IPS-18a (cell line): ENCODE measurements around the gene OR8B8.

ENCODE experiments used
- H3K27ac ChIP-seq: one replicate; pipeline ENCODE4 v1.5.1; 2013; ENCODE audit warnings: low read length
- H3K27me3 ChIP-seq: one replicate; pipeline ENCODE4 v1.6.1; 2013; ENCODE audit warnings: mild to moderate bottlenecking, low read length; ENCODE audit not compliant: control insufficient read depth, insufficient read depth
- H3K36me3 ChIP-seq: one replicate; pipeline ENCODE4 v1.6.1; 2013; ENCODE audit warnings: low read depth, low read length; ENCODE audit not compliant: control insufficient read depth
- H3K4me1 ChIP-seq: one replicate; pipeline ENCODE4 v1.6.1; 2013; ENCODE audit warnings: low read depth, low read length; ENCODE audit not compliant: control insufficient read depth
- H3K4me3 ChIP-seq: one replicate; pipeline ENCODE4 v1.5.1; 2013; ENCODE audit warnings: low read length
- H3K9ac ChIP-seq: one replicate; pipeline ENCODE4 v1.6.1; 2013; ENCODE audit warnings: mild to moderate bottlenecking, low read length, moderate library complexity
- H3K9me3 ChIP-seq: one replicate; pipeline ENCODE4 v1.6.1; 2013; ENCODE audit warnings: low read depth, low read length; ENCODE audit not compliant: control insufficient read depth

Gene OR8B8, protein sequence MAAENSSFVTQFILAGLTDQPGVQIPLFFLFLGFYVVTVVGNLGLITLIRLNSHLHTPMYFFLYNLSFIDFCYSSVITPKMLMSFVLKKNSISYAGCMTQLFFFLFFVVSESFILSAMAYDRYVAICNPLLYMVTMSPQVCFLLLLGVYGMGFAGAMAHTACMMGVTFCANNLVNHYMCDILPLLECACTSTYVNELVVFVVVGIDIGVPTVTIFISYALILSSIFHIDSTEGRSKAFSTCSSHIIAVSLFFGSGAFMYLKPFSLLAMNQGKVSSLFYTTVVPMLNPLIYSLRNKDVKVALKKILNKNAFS

DNA sequence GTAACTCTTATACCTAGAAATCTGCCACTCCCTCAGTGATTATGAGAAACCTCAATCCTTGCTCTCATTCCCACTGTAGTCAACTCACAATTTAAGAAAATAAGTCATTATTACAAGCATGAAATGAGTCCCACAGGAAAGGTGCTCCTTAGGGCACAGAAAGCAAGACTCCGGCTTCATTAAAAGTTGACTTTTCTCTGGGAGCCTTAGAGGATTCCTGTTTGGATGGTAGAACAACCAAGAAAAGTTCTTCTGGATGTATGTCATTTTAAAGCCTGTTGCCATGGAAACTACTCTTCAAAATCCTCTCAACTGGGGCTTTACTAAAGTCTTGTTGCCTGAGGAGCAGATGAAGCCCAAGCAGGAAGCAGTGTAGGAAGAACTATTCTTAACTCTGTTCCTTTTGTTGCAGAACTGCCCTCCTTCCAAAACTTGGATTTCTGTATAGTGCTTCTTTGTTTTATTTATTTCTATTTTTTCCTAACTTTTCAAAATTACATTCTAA is at the start of gene OR8B8:
Gene OR8B8, minus strand, starts transcription at position 51 of the 505 bp plus-strand sequence. CDS start 4,611 bp downstream, outside the sequence.
- no peak within 1 kb of the TSS for H3K27ac ChIP-seq
- H3K27me3 ChIP-seq = no peaks in the 10 kb centered on the region
- no peaks in the 10 kb centered on the region for H3K36me3 ChIP-seq
- H3K4me1 ChIP-seq = no peaks in the 10 kb centered on the region
- H3K4me3 ChIP-seq = no peak within 1 kb of the TSS
- no peaks in the 10 kb centered on the region for H3K9me3 ChIP-seq
- H3K9ac ChIP-seq = no peak within 1 kb of the TSS

- H3K4me3 ChIP-seq = no peak overlapping the region
- no peaks in the 10 kb centered on the region for H3K9me3 ChIP-seq
- no peaks in the 10 kb centered on the region for H3K36me3 ChIP-seq
- no peaks in the 10 kb centered on the region for H3K4me1 ChIP-seq
- no peak overlapping the region for H3K9ac ChIP-seq
- no peak overlapping the region for H3K27ac ChIP-seq
- H3K27me3 ChIP-seq = no peaks in the 10 kb centered on the region
Measured at GRCh38 chr11:124493016-124493655, 47.6 kb upstream of the OR8B8 start.

DNA sequence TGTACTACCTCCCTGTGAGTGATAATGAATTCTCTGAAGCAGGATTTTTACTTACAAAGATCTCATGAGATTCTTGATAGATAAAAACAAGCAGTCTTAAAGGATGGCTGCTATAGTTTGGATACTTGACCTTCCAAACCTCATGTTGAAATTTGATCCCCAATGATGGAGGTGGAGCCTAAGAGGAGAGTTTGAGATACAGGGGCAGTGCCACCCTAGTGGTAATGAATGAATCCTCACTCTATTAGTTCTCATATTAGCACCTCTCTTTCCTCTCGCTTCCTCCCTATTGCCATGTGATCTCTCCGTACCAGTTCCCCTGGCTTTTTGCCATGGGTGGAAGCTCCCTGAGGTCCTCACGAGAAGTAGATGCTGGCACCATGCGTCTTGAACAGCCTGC is 37.9 kb upstream of the OR8B8 start:
- Histone ChIP-seq H3K4me3 (no peak overlapping the region), H3K9me3 (no peaks in the 10 kb centered on the region), H3K4me1 (peaks cover 19% of the 10 kb centered on the region), H3K9ac (no peak overlapping the region), H3K36me3 (no peaks in the 10 kb centered on the region), H3K27me3 (no peaks in the 10 kb centered on the region), H3K27ac (no peak overlapping the region)

DNA sequence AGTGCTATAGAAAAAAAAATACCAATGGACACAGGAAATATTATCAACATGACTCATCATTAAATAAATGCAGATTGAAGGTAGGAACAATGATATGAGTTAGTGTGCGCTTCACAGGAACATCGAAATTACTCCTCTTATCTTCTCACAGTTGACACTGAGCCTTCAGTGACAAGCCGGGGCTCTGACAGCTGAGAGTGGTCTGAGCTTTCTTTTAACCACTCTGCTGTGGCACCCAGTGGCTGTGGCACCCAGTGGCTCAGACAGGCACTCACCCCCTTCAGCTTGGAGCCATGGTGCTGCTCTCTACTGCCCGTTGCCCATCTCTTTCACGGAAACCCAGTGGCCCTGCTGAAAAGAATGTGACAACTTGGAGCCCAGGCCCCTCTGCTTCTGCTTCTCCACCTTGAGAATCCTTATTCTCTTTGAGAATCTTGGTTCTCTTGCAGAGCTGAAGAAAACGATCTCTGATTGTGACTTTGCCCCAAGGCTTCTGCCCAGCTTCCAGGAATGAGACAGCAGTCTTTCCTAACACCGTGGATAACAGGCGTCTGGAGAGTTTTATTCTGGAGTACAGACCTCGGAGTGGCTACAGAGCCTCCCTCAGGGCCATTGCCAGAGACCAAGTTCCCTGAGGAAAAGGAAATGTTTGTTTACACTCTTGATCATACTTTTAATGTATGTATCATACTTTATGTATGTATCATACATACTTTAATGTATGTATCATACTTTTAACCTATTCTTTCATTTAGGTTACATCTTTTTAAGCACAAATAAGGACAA is 37.1 kb upstream of the OR8B8 start:
- no peak overlapping the region for H3K9ac ChIP-seq
- H3K9me3 ChIP-seq = no peaks in the 10 kb centered on the region
- H3K27ac ChIP-seq = no peak overlapping the region
- H3K4me3 ChIP-seq = no peak overlapping the region
- peaks cover 19% of the 10 kb centered on the region for H3K4me1 ChIP-seq
- H3K27me3 ChIP-seq = no peaks in the 10 kb centered on the region
- H3K36me3 ChIP-seq = no peaks in the 10 kb centered on the region

DNA sequence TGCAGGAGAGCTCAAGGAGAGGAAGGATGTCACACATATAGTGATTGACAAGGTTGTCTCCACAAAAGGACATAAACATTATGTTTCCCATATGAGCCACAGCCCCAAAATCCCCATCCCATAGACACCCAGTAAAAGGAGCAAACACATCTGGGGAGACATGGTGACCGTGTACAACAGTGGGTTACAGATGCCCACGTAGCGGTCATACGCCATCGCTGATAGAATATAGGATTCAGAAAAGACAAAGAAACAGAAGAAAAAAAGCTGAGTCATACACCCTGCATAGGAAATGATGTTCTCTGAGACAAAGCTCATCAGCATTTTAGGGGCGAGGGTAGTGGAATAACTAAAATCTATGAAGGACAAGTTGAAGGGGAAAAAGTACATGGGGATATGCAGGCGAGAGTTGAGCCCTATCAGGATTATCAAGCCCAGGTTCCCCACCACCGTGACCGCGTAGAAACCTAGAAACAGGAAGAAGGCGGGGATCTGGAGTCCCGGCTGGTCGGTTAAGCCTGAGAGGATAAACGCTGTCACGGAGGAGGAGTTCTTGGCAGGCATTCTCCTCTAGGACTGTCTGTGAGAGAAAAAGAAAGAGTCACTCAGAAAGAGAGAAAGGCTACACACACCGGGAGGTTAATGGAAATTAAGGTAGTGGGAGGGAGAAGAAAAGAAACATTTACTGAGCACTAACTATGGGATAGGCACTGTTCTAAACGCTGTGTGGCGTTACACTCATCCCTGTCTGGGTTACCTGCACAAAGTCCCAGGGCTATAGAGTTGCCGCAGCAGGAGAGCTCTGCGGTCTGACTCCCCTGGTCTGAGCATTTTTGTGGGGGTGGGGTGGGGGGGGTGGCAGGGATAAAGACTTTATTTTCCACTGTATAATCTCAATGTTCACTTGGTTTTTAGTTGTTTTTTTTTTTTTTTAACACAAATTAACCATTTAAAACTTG is 36.1 kb upstream of the OR8B8 start:
- no peak overlapping the region for H3K27ac ChIP-seq
- H3K4me1 ChIP-seq = peaks cover 19% of the 10 kb centered on the region
- H3K4me3 ChIP-seq = peak overlapping the region; percentile 28
- H3K9me3 ChIP-seq = no peaks in the 10 kb centered on the region
- no peaks in the 10 kb centered on the region for H3K27me3 ChIP-seq
- H3K36me3 ChIP-seq = no peaks in the 10 kb centered on the region
- H3K9ac ChIP-seq = peak overlapping the region; percentile 3

DNA sequence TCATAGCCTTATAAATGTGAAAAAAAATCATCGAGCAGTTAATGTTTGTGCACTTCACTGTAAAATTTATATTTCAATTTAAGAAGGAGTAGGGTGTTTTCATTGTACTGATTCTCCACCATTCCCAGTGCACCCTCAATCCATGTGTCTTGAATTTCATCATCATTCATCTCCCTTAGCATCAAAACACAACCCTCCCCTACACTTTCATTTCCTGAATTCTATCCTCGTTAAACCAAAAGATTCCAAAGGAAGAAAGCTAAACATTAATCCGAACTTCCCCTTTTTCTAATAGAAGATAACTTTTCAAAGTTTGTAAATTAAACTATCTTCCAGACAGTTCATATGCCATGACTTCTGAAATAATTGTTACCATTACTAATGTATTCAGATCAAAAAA is 34.1 kb upstream of the OR8B8 start:
- Histone ChIP-seq H3K9ac (no peak overlapping the region), H3K27ac (no peak overlapping the region), H3K4me1 (peaks cover 23% of the 10 kb centered on the region), H3K4me3 (no peak overlapping the region), H3K36me3 (no peaks in the 10 kb centered on the region), H3K9me3 (no peaks in the 10 kb centered on the region), H3K27me3 (no peaks in the 10 kb centered on the region)

DNA sequence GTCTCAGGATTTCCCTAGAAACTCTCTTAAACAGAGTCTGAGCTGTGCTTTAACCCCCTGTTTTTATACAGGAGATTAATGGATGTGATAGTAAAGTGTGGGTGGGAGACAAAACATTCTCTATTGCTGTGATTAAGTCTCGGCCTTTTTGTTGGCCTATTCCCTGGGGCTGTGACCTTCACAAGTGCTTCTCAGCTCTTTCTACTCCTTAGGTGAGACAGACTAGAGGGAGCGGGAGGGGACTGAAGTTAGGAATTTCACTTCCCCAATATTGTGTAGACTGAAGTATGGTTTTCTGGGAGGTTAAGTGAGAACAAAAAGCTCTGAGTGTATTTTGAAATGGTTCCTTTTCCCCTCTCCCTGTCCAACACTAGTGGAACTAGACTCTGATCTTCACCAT is 29.8 kb upstream of the OR8B8 start:
- no peaks in the 10 kb centered on the region for H3K27me3 ChIP-seq
- H3K4me3 ChIP-seq = no peak overlapping the region
- H3K9ac ChIP-seq = no peak overlapping the region
- no peaks in the 10 kb centered on the region for H3K9me3 ChIP-seq
- no peak overlapping the region for H3K27ac ChIP-seq
- peaks cover 14% of the 10 kb centered on the region for H3K4me1 ChIP-seq
- no peaks in the 10 kb centered on the region for H3K36me3 ChIP-seq

DNA sequence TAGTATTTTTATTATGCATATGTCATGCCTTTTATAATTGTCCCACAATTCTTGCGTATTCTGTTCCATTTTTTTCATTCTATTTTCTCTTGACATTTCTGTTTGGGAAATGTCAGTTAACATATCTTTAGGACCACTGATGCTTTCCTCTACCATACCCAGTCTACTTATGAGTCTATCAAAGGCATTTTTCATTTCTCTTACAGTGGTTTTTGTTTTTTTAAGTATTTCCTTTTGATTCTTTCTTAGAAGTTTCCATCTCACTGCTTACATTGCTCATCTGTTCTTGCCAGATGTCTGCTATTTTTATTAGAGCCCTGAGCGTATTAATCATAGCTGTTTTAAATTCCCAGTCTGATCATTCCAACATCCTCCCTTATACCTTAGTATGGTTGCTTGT is 29.3 kb upstream of the OR8B8 start:
- Histone ChIP-seq H3K4me3 (no peak overlapping the region), H3K27me3 (no peaks in the 10 kb centered on the region)

GRCh38 chr11:124474079-124474478 is 28.6 kb upstream of the OR8B8 start:
- H3K27me3 ChIP-seq = no peaks in the 10 kb centered on the region
- no peaks in the 10 kb centered on the region for H3K9me3 ChIP-seq
- H3K27ac ChIP-seq = no peak overlapping the region
- no peaks in the 10 kb centered on the region for H3K36me3 ChIP-seq
- H3K4me3 ChIP-seq = no peak overlapping the region
- peaks cover 14% of the 10 kb centered on the region for H3K4me1 ChIP-seq
- no peak overlapping the region for H3K9ac ChIP-seq

More for the DNA sequence above, 29.3 kb upstream of the OR8B8 start:
- Histone ChIP-seq H3K27ac (no peak overlapping the region), H3K4me1 (peaks cover 14% of the 10 kb centered on the region), H3K9ac (no peak overlapping the region), H3K36me3 (no peaks in the 10 kb centered on the region), H3K9me3 (no peaks in the 10 kb centered on the region)

DNA sequence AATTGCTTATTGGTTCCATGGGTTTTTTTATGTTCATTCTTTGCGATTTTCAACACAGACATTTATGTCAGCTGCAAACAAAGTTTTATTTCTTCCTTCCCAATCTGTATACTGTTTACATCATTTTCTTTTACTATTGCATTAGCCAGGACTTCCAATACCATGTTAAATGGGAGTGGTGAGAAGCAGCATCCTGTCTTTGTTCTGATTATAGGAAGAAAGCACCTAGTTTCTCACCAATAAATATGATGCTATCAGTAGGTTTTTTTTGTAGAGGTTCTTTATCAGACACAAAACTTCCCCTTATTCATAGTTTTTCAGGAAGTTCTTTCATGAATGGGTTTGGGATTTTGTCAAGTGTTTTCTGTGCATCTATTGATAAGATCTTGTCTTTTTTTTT is 28.0 kb upstream of the OR8B8 start:
- H3K9ac ChIP-seq = no peak overlapping the region
- H3K4me1 ChIP-seq = peaks cover 14% of the 10 kb centered on the region
- H3K27ac ChIP-seq = no peak overlapping the region
- no peaks in the 10 kb centered on the region for H3K36me3 ChIP-seq
- H3K9me3 ChIP-seq = no peaks in the 10 kb centered on the region
- H3K27me3 ChIP-seq = no peaks in the 10 kb centered on the region
- no peak overlapping the region for H3K4me3 ChIP-seq
